Measurements from ENCODE around the gene CYTH1. TPM values are rescaled to one million over a fixed set of nuclear protein-coding genes. Genes with fewer than 3 reads are reported as not detected.

Gene CYTH1
- total RNA-seq, 4 donors from 2014 or later: 6.2 to 56.1 (median 44.3) TPM

DNA sequence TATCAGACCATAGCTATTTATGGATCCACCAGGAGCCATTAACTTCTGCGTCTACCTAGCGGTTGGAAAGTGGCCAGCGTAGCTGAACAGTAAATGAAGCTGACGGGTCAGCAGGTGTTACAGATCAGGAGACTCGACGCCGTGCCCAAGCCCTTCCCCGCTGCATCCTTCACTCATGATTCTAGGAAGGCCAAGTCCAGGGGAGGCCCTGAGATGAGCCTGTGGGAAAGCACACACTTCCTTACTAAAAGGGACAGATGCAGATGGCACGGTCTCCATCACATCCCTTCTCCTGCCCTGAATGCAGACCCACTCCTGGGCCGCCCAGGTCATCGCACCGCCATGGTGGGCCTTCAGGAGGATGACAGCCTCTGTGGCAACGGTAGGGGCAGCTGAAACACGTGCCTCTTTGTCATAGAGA, 137.1 kb downstream of the CYTH1 start:
- Histone ChIP-seq H3K9me3 (no peaks in the 10 kb centered on the region), H3K27me3 (no peaks in the 10 kb centered on the region), H3K4me3 (no peak overlapping the region), H3K27ac (no peak overlapping the region), H3K36me3 (no peaks in the 10 kb centered on the region), H3K4me1 (no peaks in the 10 kb centered on the region)
- no peak for DNase-seq
- intact Hi-C loops (cut with DNase I; ENCODE audit: low total_unique reads): no loop called here
- no peak for TF ChIP-seq POLR2A (IDR thresholded peaks at IDR 0.05)
- TF ChIP-seq, protein P1, sequence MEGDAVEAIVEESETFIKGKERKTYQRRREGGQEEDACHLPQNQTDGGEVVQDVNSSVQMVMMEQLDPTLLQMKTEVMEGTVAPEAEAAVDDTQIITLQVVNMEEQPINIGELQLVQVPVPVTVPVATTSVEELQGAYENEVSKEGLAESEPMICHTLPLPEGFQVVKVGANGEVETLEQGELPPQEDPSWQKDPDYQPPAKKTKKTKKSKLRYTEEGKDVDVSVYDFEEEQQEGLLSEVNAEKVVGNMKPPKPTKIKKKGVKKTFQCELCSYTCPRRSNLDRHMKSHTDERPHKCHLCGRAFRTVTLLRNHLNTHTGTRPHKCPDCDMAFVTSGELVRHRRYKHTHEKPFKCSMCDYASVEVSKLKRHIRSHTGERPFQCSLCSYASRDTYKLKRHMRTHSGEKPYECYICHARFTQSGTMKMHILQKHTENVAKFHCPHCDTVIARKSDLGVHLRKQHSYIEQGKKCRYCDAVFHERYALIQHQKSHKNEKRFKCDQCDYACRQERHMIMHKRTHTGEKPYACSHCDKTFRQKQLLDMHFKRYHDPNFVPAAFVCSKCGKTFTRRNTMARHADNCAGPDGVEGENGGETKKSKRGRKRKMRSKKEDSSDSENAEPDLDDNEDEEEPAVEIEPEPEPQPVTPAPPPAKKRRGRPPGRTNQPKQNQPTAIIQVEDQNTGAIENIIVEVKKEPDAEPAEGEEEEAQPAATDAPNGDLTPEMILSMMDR (IDR thresholded peaks at IDR 0.05): no peak

DNA sequence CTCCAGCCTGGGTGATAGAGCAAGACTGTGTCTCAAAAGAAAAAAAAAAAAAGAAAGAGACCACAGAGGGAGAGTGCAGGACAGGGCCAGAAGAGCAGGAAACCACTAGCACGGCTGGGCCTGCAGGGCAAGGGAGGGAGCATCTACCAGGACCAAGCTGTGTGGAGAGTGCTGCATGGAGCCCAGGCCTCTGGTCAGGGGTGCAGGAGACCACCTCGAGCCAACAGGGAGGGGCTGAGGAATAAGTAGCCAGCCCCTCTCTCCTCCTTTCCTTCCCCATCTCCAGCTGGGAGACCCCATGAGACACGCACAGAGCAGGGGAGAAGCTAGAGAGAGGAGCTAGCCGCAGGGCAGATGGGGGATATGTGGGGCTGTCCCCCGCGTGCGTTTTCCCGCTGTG, 137.8 kb downstream of the CYTH1 start:
- Histone ChIP-seq H3K27me3 (no peaks in the 10 kb centered on the region), H3K27ac (no peak overlapping the region), H3K36me3 (no peaks in the 10 kb centered on the region), H3K9me3 (no peaks in the 10 kb centered on the region), H3K4me1 (no peaks in the 10 kb centered on the region), H3K4me3 (no peak overlapping the region)
- no peak for DNase-seq
- intact Hi-C loops (cut with DNase I; ENCODE audit: low total_unique reads): no loop called here
- TF ChIP-seq POLR2A (IDR thresholded peaks at IDR 0.05): no peak
- TF ChIP-seq, protein P1 (IDR thresholded peaks at IDR 0.05): no peak

DNA sequence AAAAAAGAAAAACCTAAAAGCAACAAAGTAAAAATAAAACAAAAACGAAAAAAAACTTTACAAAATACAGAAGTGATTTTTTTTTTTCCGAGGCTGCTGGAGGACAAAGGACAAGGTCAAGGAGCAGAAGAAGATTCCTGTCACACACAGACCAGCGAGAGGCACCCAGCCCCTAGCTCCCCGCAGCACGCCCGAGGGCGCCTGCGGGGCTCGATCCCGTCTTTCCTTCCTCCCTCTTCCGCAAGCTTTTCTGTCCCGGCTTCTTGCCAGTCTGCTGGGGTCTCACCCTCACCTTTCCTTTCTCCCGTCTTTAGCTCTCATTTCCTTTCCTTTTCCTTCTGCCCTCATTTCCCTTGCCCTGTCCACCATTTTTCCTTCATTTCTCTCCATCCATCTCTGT, 138.7 kb downstream of the CYTH1 start:
- Histone ChIP-seq H3K36me3 (no peaks in the 10 kb centered on the region), H3K27me3 (no peaks in the 10 kb centered on the region), H3K27ac (no peak overlapping the region), H3K9me3 (no peaks in the 10 kb centered on the region), H3K4me3 (no peak overlapping the region), H3K4me1 (no peaks in the 10 kb centered on the region)
- intact Hi-C loops (cut with DNase I; ENCODE audit: low total_unique reads): no loop called here
- no peak for DNase-seq
- TF ChIP-seq, protein P1 (IDR thresholded peaks at IDR 0.05): no peak
- no peak for TF ChIP-seq POLR2A (IDR thresholded peaks at IDR 0.05)

DNA sequence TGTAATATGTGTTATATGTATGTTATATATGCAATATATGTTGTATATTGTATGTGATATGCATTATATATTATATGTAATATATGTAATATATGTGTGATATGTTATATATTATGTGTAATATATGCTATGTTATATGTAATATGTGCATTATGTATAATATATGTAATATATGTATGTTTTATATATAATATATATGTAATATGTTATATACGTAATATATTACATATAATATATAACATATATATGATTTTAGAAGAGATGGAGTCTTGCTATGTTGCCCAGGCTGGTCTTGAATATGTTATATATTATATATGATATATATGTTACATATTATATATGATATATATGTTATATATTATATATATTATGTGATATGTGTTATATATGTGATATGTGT, 139.4 kb downstream of the CYTH1 start:
- no peak for TF ChIP-seq POLR2A (IDR thresholded peaks at IDR 0.05)
- TF ChIP-seq, protein P1 (IDR thresholded peaks at IDR 0.05): no peak
- Histone ChIP-seq H3K9me3 (no peaks in the 10 kb centered on the region), H3K27ac (no peak overlapping the region), H3K4me3 (no peak overlapping the region), H3K4me1 (no peaks in the 10 kb centered on the region), H3K27me3 (no peaks in the 10 kb centered on the region), H3K36me3 (no peaks in the 10 kb centered on the region)
- intact Hi-C loops (cut with DNase I; ENCODE audit: low total_unique reads): no loop called here
- no peak for DNase-seq

DNA sequence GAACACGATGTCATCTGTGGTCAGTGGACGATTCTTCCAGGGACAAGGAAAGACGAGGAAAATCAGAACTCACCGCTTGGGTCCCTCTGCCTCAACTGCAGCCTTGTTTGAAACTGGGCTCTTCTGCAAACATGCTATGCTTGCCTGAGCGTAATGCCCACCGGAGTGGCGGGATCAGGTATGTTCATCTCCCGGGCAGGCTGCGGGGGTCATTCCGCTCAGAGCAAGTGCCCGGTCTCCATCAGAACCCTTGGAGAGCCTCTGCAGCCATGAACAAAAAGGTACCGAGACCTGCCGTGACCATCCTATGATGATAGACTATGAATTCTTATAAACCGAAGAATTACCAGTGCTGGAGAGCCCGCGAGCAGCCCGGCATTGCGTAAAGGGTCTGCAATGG, 140.4 kb downstream of the CYTH1 start:
- H3K9me3 ChIP-seq: no peaks in the 10 kb centered on the region
- no peak overlapping the region for H3K4me3 ChIP-seq
- no peaks in the 10 kb centered on the region for H3K27me3 ChIP-seq
- H3K27ac ChIP-seq: no peak overlapping the region
- TF ChIP-seq POLR2A (IDR thresholded peaks at IDR 0.05): no peak
- TF ChIP-seq, protein P1 (IDR thresholded peaks at IDR 0.05): no peak
- intact Hi-C loops (cut with DNase I; ENCODE audit: low total_unique reads): no loop called here
- DNase-seq: no peak
- H3K36me3 ChIP-seq: no peaks in the 10 kb centered on the region
- H3K4me1 ChIP-seq: no peaks in the 10 kb centered on the region
